ENCODE measurements around the gene PPP2R5D. TPM values are rescaled to one million over a fixed set of nuclear protein-coding genes. Genes with fewer than 3 reads are reported as not detected.

The PPP2R5D gene
- total and polyA plus RNA-seq, 9 of the 15 experiments (the other 6 are each of a cell fraction or from before 2014, with no cell fraction given), result 1.3 to 96.1 (median 38.4) TPM

- TF ChIP-seq MNT (conservative IDR thresholded peaks at IDR 0.05), result peak; percentile 56 to 81; a peak in 3 of 4 replicates
- peak; percentile 89 for TF ChIP-seq L3MBTL2 (IDR thresholded peaks at IDR 0.05)
- TF ChIP-seq NR2F6 (CRISPR knock-in tag; IDR thresholded peaks at IDR 0.05), result 0 out of 2 replicates have a peak, but pooled peaks have one; percentile 15
- TF ChIP-seq KDM4B (IDR thresholded peaks at IDR 0.05; ENCODE audit: borderline replicate concordance in 2 of 2, low read depth in 1 of 2), result peak in 1 of 2 experiments; percentile 95; a peak in 1 of 4 replicates
- no peak for TF ChIP-seq KLF16 (IDR thresholded peaks at IDR 0.05)
- TF ChIP-seq UBTF (IDR thresholded peaks at IDR 0.05; ENCODE audit: borderline replicate concordance in 1 of 2, low read depth in 2 of 2, low read length in 2 of 2), result peak; percentile 70 to 79; a peak in 2 of 4 replicates
- peak; percentile 83 to 87 for TF ChIP-seq NRF1 (conservative IDR thresholded peaks at IDR 0.05 in 1 of 2, IDR thresholded peaks at IDR 0.05 in 1 of 2)
- TF ChIP-seq ZNF76 (CRISPR knock-in tag; IDR thresholded peaks at IDR 0.05; ENCODE audit: borderline replicate concordance), result 0 out of 2 replicates have a peak, but pooled peaks have one; percentile 3
- TF ChIP-seq ZNF551 (CRISPR knock-in tag; IDR thresholded peaks at IDR 0.05), result no peak
- TF ChIP-seq ZNF354B (CRISPR knock-in tag; IDR thresholded peaks at IDR 0.05), result no peak
- no peak for TF ChIP-seq PURB (CRISPR knock-in tag; IDR thresholded peaks at IDR 0.05; ENCODE audit: low read depth)
- no peak for TF ChIP-seq SRSF9 (IDR thresholded peaks at IDR 0.05; ENCODE audit: borderline replicate concordance, low read depth, low read length)
- 0 out of 2 replicates have a peak, but pooled peaks have one; percentile 34 for TF ChIP-seq TARDBP (IDR thresholded peaks at IDR 0.05)
- TF ChIP-seq ZBTB33 (CRISPR knock-in tag; IDR thresholded peaks at IDR 0.05), result no peak
- TF ChIP-seq LEF1 (IDR thresholded peaks at IDR 0.05), result no peak; the same call in 1 of the 2 replicates
- TF ChIP-seq KLF13 (tag; IDR thresholded peaks at IDR 0.05; ENCODE audit: borderline replicate concordance, low read depth), result 0 out of 2 replicates have a peak, but pooled peaks have one; percentile 50
- TF ChIP-seq CREB1 (IDR thresholded peaks at IDR 0.05), result peak; percentile 66
- peak; percentile 55; the same call in 1 of the 2 replicates for TF ChIP-seq CREB1 (CRISPR knock-in tag; IDR thresholded peaks at IDR 0.05)
These were observed 5.4 kb upstream of the PPP2R5D start, which contains the start of gene PEX6 (continued) for GRCh38 chr6:42978839-42979522.

Data from K562 (cell line).